Ovary (tissue), 3 donors: Measurements from ENCODE around the gene CEBPE.

Source experiments
- EP300 ChIP-seq: sonication (generic); formaldehyde crosslinking; IDR thresholded peaks from one replicate; pipeline ENCODE4 v1.6.1; 2017; ENCODE audit warnings: antibody characterized with exemption
- POLR2A ChIP-seq: fragments of 450-650 bp; IDR thresholded peaks from one replicate; pipeline ENCODE4 v1.6.1; 2017; ENCODE audit warnings: antibody characterized with exemption, mild to moderate bottlenecking, moderate library complexity
- TF ChIP-seq, protein P1 (sequence below), 3 donors: fragments of 450-650 bp in 2 of 3; fragments of 200-600 bp in 1 of 3; IDR thresholded peaks; one replicate each; pipeline versions ENCODE4 v1.5.1 to v1.8.0; 2016 to 2022; ENCODE audit warnings: antibody characterized with exemption in 3 of 3, mild to moderate bottlenecking in 1 of 3
- donor health status: DM: no; HTN: no; CAD: no.

GRCh38 chr14:23160924-23161522 lies 42.0 kb upstream of the CEBPE start:
- TF ChIP-seq, protein P1, sequence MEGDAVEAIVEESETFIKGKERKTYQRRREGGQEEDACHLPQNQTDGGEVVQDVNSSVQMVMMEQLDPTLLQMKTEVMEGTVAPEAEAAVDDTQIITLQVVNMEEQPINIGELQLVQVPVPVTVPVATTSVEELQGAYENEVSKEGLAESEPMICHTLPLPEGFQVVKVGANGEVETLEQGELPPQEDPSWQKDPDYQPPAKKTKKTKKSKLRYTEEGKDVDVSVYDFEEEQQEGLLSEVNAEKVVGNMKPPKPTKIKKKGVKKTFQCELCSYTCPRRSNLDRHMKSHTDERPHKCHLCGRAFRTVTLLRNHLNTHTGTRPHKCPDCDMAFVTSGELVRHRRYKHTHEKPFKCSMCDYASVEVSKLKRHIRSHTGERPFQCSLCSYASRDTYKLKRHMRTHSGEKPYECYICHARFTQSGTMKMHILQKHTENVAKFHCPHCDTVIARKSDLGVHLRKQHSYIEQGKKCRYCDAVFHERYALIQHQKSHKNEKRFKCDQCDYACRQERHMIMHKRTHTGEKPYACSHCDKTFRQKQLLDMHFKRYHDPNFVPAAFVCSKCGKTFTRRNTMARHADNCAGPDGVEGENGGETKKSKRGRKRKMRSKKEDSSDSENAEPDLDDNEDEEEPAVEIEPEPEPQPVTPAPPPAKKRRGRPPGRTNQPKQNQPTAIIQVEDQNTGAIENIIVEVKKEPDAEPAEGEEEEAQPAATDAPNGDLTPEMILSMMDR (IDR thresholded peaks at IDR 0.05) = no peak
- TF ChIP-seq POLR2A (no peak), EP300 (no peak)
